GM12878 (cell line): ENCODE data around the gene PMF1. TPM values are rescaled to one million over a fixed set of nuclear protein-coding genes. Genes with fewer than 3 reads are reported as not detected.

Source experiments
- ATAC-seq: fragments of 200-7000 bp; cut with Tn5 transposase; 3 replicates; pipeline ENCODE4 v1.9.1; 2020; ENCODE audit warnings: mild to moderate bottlenecking, moderate library complexity
- BruUV-seq: library from RNA; stranded (reverse); fragments of 400-500 nt; replicated peaks from 2 replicates; lab custom pipeline; 2021; lab: Mats Ljungman, UMichigan
- CTCF ChIA-PET: fragments of 300-600 bp; sonication (Branson Sonifier 250); formaldehyde crosslinking; extraction: SDS; loops from one replicate; lab custom pipeline; 2021; ENCODE audit warnings: inconsistent platforms; lab: Yijun Ruan, JAX
- POLR2A ChIA-PET: fragments of 350-600 bp; formaldehyde crosslinking; extraction: SDS; loops from one replicate; lab custom pipeline; 2021; ENCODE audit warnings: inconsistent platforms; lab: Charles Lee
- RAD21 ChIA-PET: fragments of 300-600 bp; sonication (Branson Sonifier 250); formaldehyde crosslinking; loops from one replicate; lab custom pipeline; 2023; ENCODE audit warnings: antibody characterized with exemption; ENCODE audit not compliant: unreplicated experiment; lab: Charles Lee
- SMC1A ChIA-PET: fragments of 300-600 bp; sonication (Branson Sonifier 250); formaldehyde crosslinking; loops from one replicate; lab custom pipeline; 2023; ENCODE audit not compliant: unreplicated experiment, uncharacterized antibody; lab: Charles Lee
- DNase-seq: peaks from one replicate; pipeline ENCODE4 v3.0.0-alpha.2; 2011; ENCODE audit warnings: low read depth, low spot score
- FAIRE-seq: peaks from 3 replicates; lab custom pipeline; 2011; peaks lifted over from hg19 to GRCh38; lab: Jason Lieb, UNC
- H2AFZ ChIP-seq: 2 replicates; pipeline ENCODE4 v1.6.0; 2011; ENCODE audit warnings: low read depth, low read length, control low read depth; ENCODE audit not compliant: control insufficient read depth
- H3K27ac ChIP-seq: 2 replicates; pipeline ENCODE4 v1.5.1; 2011; ENCODE audit warnings: control low read depth; ENCODE audit not compliant: control insufficient read depth, insufficient read depth
- H3K27me3 ChIP-seq, 2 experiments: replicated peaks in 1 of 2; 2 replicates each; pipeline versions ENCODE4 v1.6.0 to v1.6.1; 2011; ENCODE audit warnings: low read length in 1 of 2; ENCODE audit not compliant: control insufficient read depth in 2 of 2, insufficient read depth in 2 of 2
- H3K36me3 ChIP-seq, 2 experiments: 2 replicates each; pipeline ENCODE4 v1.5.1; 2011; ENCODE audit warnings: low read length in 1 of 2; ENCODE audit not compliant: control insufficient read depth in 2 of 2, insufficient read depth in 2 of 2
- H3K4me1 ChIP-seq: 2 replicates; pipeline ENCODE4 v1.6.1; 2011; ENCODE audit warnings: mild to moderate bottlenecking, low read length, moderate library complexity, mixed read lengths; ENCODE audit not compliant: control insufficient read depth, insufficient read depth
- H3K4me2 ChIP-seq: 2 replicates; pipeline ENCODE4 v1.6.0; 2011; ENCODE audit warnings: control low read depth; ENCODE audit not compliant: control insufficient read depth, insufficient read depth
- H3K4me3 ChIP-seq: fragments of 200-600 bp; sonication (generic); 2 replicates; pipeline ENCODE4 v1.5.1; 2016
- H3K79me2 ChIP-seq: 2 replicates; pipeline ENCODE4 v1.6.0; 2011; ENCODE audit warnings: low read length; ENCODE audit not compliant: control insufficient read depth, insufficient read depth
- H3K9ac ChIP-seq: 2 replicates; pipeline ENCODE4 v1.8.0; 2011; ENCODE audit warnings: low read length, control low read depth, mixed read lengths; ENCODE audit not compliant: control insufficient read depth, insufficient read depth
- H3K9me3 ChIP-seq: replicated peaks from 3 replicates; pipeline ENCODE4 v1.5.1; 2011; ENCODE audit warnings: mild to moderate bottlenecking, low read length; ENCODE audit not compliant: control insufficient read depth, insufficient read depth
- H4K20me1 ChIP-seq: 2 replicates; pipeline ENCODE4 v1.6.0; 2011; ENCODE audit not compliant: control insufficient read depth, insufficient read depth
- ATF7 ChIP-seq: fragments of 450-650 bp; IDR thresholded peaks from 2 replicates; pipeline ENCODE4 v1.6.1; 2016; ENCODE audit warnings: low read depth, mild to moderate bottlenecking
- BMI1 ChIP-seq: fragments of 450-650 bp; IDR thresholded peaks from 2 replicates; pipeline ENCODE4 v1.6.1; 2016; ENCODE audit warnings: mild to moderate bottlenecking, moderate library complexity, borderline replicate concordance
- CREB1 ChIP-seq: IDR thresholded peaks from 2 replicates; pipeline ENCODE4 v1.6.1; 2012; ENCODE audit warnings: low read depth, mild to moderate bottlenecking, inconsistent platforms
- EP300 ChIP-seq, 2 experiments: fragments of 150-350 bp in 1 of 2; IDR thresholded peaks; 2 replicates each; pipeline ENCODE4 v1.6.1; 2011 to 2012; ENCODE audit warnings: low read depth in 2 of 2, low read length in 2 of 2, borderline replicate concordance in 1 of 2, improper control_type of control experiment in 1 of 2, inconsistent platforms in 1 of 2; ENCODE audit not compliant: control insufficient read depth in 1 of 2
- FOS ChIP-seq: IDR thresholded peaks from 3 replicates; pipeline ENCODE4 v1.6.1; 2011; ENCODE audit warnings: borderline replicate concordance; ENCODE audit not compliant: insufficient read length; ENCODE audit errors: extremely low read depth
- MTA2 ChIP-seq: fragments of 450-650 bp; IDR thresholded peaks from 2 replicates; pipeline ENCODE4 v1.6.1; 2016; ENCODE audit warnings: low read depth, mild to moderate bottlenecking, moderate library complexity
- MYC ChIP-seq: IDR thresholded peaks from 2 replicates; pipeline ENCODE4 v1.6.1; 2011; ENCODE audit warnings: mild to moderate bottlenecking, low read length, moderate library complexity, inconsistent platforms; ENCODE audit not compliant: insufficient read depth, insufficient replicate concordance, insufficient read length, severe bottlenecking
- RAD21 ChIP-seq: IDR thresholded peaks from 2 replicates; pipeline ENCODE4 v1.6.1; 2011; ENCODE audit warnings: mild to moderate bottlenecking, low read depth, low read length, moderate library complexity; ENCODE audit not compliant: insufficient read depth
- RAD51 ChIP-seq: fragments of 450-650 bp; IDR thresholded peaks from 2 replicates; pipeline ENCODE4 v1.6.1; 2016; ENCODE audit warnings: moderate library complexity, mild to moderate bottlenecking, inconsistent platforms
- RELB ChIP-seq: fragments of 450-650 bp; IDR thresholded peaks from 2 replicates; pipeline ENCODE4 v1.6.1; 2017; ENCODE audit warnings: low read depth, mild to moderate bottlenecking, moderate library complexity
- SP1 ChIP-seq: IDR thresholded peaks from one replicate; pipeline ENCODE4 v1.6.1; 2011; ENCODE audit warnings: low read depth, low read length
- SREBF2 ChIP-seq: IDR thresholded peaks from 2 replicates; pipeline ENCODE4 v1.6.1; 2012; ENCODE audit warnings: mild to moderate bottlenecking, low read length
- YY1 ChIP-seq: IDR thresholded peaks from 2 replicates; pipeline ENCODE4 v1.6.1; 2011; ENCODE audit warnings: low read depth, mild to moderate bottlenecking, low read length
- ZBTB40 ChIP-seq: fragments of 450-650 bp; IDR thresholded peaks from 2 replicates; pipeline ENCODE4 v1.6.1; 2016; ENCODE audit warnings: mild to moderate bottlenecking, moderate library complexity, borderline replicate concordance
- WGBS: methylation state at CpG from one replicate; pipeline ENCODE4 v1.1.6; 2016; ENCODE audit warnings: low lambda C conversion rate; ENCODE audit not compliant: insufficient replicate concordance, insufficient coverage; ENCODE audit errors: missing lambda C conversion rate; 5-methylcytosine and 5-hydroxymethylcytosine counted together
- in situ Hi-C: fragments of 300-500 bp; cut with MboI; formaldehyde crosslinking; loops from 9 replicates; pipeline ENCODE4 v1.14.3; 2018; ENCODE audit warnings: mixed read lengths
- intact Hi-C: fragments of 100-400 bp; cut with micrococcal nuclease; formaldehyde crosslinking; loops from one replicate; pipeline ENCODE4 v1.14.2; 2022; ENCODE audit not compliant: unreplicated experiment
- polyA plus RNA-seq, 11 experiments: library from polyadenylated mRNA; depleted of rRNA in 4 of 11; unstranded in 6 of 11; stranded (reverse) in 5 of 11; fragments of >200 nt; fragmentation: Nextera tagmentation in 4 of 11; fragmentation: Illumina TruSeq in 1 of 11; extraction: Ambion mirVana in 4 of 11; extraction: Trizol in 1 of 11; gene quantifications; 1 replicate in 1 of 11; 2 replicates in 10 of 11; pipeline versions ENCODE4 v1.2.1 to v1.2.3, GENCODE V29; 2011 to 2016; ENCODE audit warnings: inconsistent platforms in 2 of 11, missing spikeins in 2 of 11, low read depth in 1 of 11
- total RNA-seq, 4 experiments: library from RNA; depleted of rRNA in 3 of 4; stranded (reverse); fragments of >200 nt in 3 of 4; fragmentation: Illumina TruSeq in 1 of 4; extraction: Trizol in 1 of 4; gene quantifications; 2 replicates each; pipeline versions ENCODE4 v1.2.1 to v1.2.3, GENCODE V29; 2013 to 2021
- TF ChIP-seq, protein P1 (sequence below): IDR thresholded peaks from 2 replicates; pipeline ENCODE4 v1.6.1; 2011; ENCODE audit warnings: mild to moderate bottlenecking, low read depth, low read length, moderate library complexity; ENCODE audit not compliant: insufficient replicate concordance
- TF ChIP-seq, protein P2 (sequence below): IDR thresholded peaks from 2 replicates; pipeline ENCODE4 v1.6.1; 2012; ENCODE audit warnings: low read depth, low read length, improper control_type of control experiment

Gene PMF1
- total and polyA plus RNA-seq, 10 of the 15 experiments (the other 5 are each of a cell fraction or from before 2014, with no cell fraction given): 6.7 to 105 (median 67.3) TPM

- TF ChIP-seq RELB: no peak
- no peak for TF ChIP-seq FOS
- TF ChIP-seq EP300 (IDR thresholded peaks at IDR 0.05; ENCODE audit: borderline replicate concordance in 1 of 2, control insufficient read depth in 1 of 2, low read depth in 2 of 2, low read length in 2 of 2): no peak
- TF ChIP-seq, all 136 proteins: peak for 0
Measured at GRCh38 chr1:156268336-156268735, 55.5 kb downstream of the PMF1 start (continued).

DNA sequence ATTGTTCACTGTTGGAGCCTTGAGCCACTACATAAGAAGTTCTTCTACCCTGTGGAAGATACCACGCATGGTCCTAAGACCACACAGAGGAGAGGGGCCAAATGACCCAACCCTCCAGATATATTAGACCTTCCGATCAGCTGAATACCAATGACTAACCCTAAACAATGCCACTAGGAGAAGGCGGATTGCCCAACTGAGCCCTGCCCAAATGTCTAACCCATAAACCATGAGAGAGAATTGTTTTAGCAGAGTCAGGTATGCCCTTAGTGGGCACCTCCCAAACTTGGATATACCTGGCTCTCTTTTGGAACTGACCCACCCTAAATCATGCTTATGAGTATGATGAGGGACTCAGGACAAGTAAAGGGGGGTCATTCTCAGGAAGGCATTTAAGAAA lies 57.5 kb downstream of the PMF1 start:
- H3K27me3 ChIP-seq: no peaks in the 10 kb centered on the region
- RAD21 ChIA-PET: no interaction called here
- intact Hi-C loops: no loop called here
- DNase-seq (no peak), ATAC-seq (no peak), FAIRE-seq (no peak)
- no peaks in the 10 kb centered on the region for H3K79me2 ChIP-seq
- H2AFZ ChIP-seq: no peak overlapping the region
- H3K4me1 ChIP-seq: no peaks in the 10 kb centered on the region
- no peak overlapping the region for H3K4me2 ChIP-seq
- H3K36me3 ChIP-seq: peaks cover 37 to 62% of the 10 kb centered on the region in 2 experiments
- SMC1A ChIA-PET: interaction anchor here (1.1 to 1.6 kb wide), 2 partner anchors 10 to 47 kb away, joined by 3 read pairs; no protein-coding TSS in a partner anchor
- POLR2A ChIA-PET: interaction anchor here (0.7 to 2.7 kb wide), 5 partner anchors 10 to 376 kb away, joined by 3 to 12 read pairs (median 4); partner anchors contain the start of gene SMG5
- no TSS peak for BruUV-seq
- no peaks in the 10 kb centered on the region for H4K20me1 ChIP-seq
- in situ Hi-C loops: no loop called here
- CTCF ChIA-PET: interaction anchor here (0.6 to 2.1 kb wide), 2 partner anchors 11 to 211 kb away, joined by 6 to 9 read pairs; partner anchors contain the start of gene SMG5
- no peak overlapping the region for H3K9ac ChIP-seq
- 98% methylated on average over 3 of the region's 3 CpGs for WGBS
- H3K27ac ChIP-seq: no peak overlapping the region
- H3K4me3 ChIP-seq: no peak overlapping the region
- H3K9me3 ChIP-seq: no peaks in the 10 kb centered on the region
- TF ChIP-seq MTA2 (no peak), ATF7 (no peak), SP1 (no peak), MYC (no peak), BMI1 (no peak), CREB1 (no peak), ZBTB40 (no peak), RAD51 (no peak), RAD21 (no peak), YY1 (no peak), SREBF2 (no peak)
- TF ChIP-seq, protein P1, sequence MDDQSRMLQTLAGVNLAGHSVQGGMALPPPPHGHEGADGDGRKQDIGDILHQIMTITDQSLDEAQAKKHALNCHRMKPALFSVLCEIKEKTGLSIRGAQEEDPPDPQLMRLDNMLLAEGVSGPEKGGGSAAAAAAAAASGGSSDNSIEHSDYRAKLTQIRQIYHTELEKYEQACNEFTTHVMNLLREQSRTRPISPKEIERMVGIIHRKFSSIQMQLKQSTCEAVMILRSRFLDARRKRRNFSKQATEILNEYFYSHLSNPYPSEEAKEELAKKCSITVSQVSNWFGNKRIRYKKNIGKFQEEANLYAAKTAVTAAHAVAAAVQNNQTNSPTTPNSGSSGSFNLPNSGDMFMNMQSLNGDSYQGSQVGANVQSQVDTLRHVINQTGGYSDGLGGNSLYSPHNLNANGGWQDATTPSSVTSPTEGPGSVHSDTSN: no peak
- TF ChIP-seq, protein P2, sequence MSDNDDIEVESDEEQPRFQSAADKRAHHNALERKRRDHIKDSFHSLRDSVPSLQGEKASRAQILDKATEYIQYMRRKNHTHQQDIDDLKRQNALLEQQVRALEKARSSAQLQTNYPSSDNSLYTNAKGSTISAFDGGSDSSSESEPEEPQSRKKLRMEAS: no peak
